Motor neuron (in vitro differentiated cells): ENCODE data around the gene STAT5B. TPM values are rescaled to one million over a fixed set of nuclear protein-coding genes. Genes with fewer than 3 reads are reported as not detected.
"Not testable (repeated sequence)": the region's sequence is repeated elsewhere in the genome, so short reads cannot be mapped to it uniquely, and the experiment has no call there.

Source experiments
- ATAC-seq, 8 experiments: fragments of 200-7000 bp; cut with Tn5 transposase; replicated peaks in 6 of 8; 2 replicates each; pipeline ENCODE4 v1.8.0; 2021; ENCODE audit warnings: mild to moderate bottlenecking in 8 of 8, moderate library complexity in 8 of 8
- H3K27ac ChIP-seq, 2 donors: fragments of 250-450 bp; sonication (Bioruptor Pico); 2 replicates each; pipeline ENCODE4 v1.9.0; 2021; ENCODE audit warnings: antibody characterized with exemption in 2 of 2, mild to moderate bottlenecking in 2 of 2, moderate library complexity in 1 of 2
- H3K4me1 ChIP-seq, 2 donors: fragments of 250-450 bp; sonication (Bioruptor Pico); replicated peaks in 1 of 2; 2 replicates each; pipeline ENCODE4 v1.6.1; 2021; ENCODE audit warnings: antibody characterized with exemption in 2 of 2, mild to moderate bottlenecking in 2 of 2, moderate library complexity in 1 of 2
- H3K4me3 ChIP-seq, 5 donors: fragments of 250-450 bp; sonication (Bioruptor Pico); 2 replicates each; pipeline ENCODE4 v1.9.0; 2021; ENCODE audit warnings: antibody characterized with exemption in 5 of 5, mild to moderate bottlenecking in 5 of 5, moderate library complexity in 4 of 5
- whole genome bisulfite sequencing, 10 experiments: fragments of 450-650 bp; shearing (Covaris generic); methylation state at CpG; one replicate each; pipeline ENCODE4 v1.0.0; 2022; 5-methylcytosine and 5-hydroxymethylcytosine counted together
- in situ Hi-C, 9 experiments: fragments of 400-800 bp; cut with MboI; loops; one replicate each; pipeline ENCODE4 v1.15.0; 2021; ENCODE audit warnings: low sequenced_read_pairs in 9 of 9, low pct_unique_long_range_greater_than_20kb in 2 of 9; ENCODE audit not compliant: unreplicated experiment in 9 of 9
- total RNA-seq, 8 experiments: library from RNA; unstranded; fragments of 300-600 nt; gene quantifications; 2 replicates each; pipeline versions ENCODE4 v1.2.3 to v1.2.4, GENCODE V29; 2022

Gene STAT5B
- total RNA-seq, 8 experiments from 2014 or later: 21.6 to 27.7 (median 23.5) TPM

- ATAC-seq: no peak
- H3K4me3 ChIP-seq: no peak overlapping the region
- WGBS, 10 experiments: 52 to 100% (median 94%) methylated on average over 3 to 10 of the region's 11 CpGs
- no peak overlapping the region for H3K27ac ChIP-seq
- in situ Hi-C loops: no loop called here
- no peaks in the 10 kb centered on the region for H3K4me1 ChIP-seq
Measured at GRCh38 chr17:42227849-42228700, 48.1 kb downstream of the STAT5B start.

- in situ Hi-C loops: no loop called here
- no peak overlapping the region for H3K27ac ChIP-seq
- no peaks in the 10 kb centered on the region for H3K4me1 ChIP-seq
- 82 to 100% (median 97%) methylated on average over 1 to 5 of the region's 5 CpGs; no CpG with 5 or more reads in 2 of the 10 experiments for WGBS, 10 experiments
- H3K4me3 ChIP-seq: no peak overlapping the region
- no peak for ATAC-seq
Measured at GRCh38 chr17:42225646-42226045, 50.5 kb downstream of the STAT5B start.

- no peak for ATAC-seq
- 100% methylated on average over 1 to 4 of the region's 6 CpGs; no CpG with 5 or more reads in 5 of the 10 experiments for WGBS, 10 experiments
- in situ Hi-C loops: loop anchor here in 1 of 9 experiments (25.0 kb wide), 1 partner anchor 163 kb away; the partner anchor contains the start of gene STAT3
Measured at GRCh38 chr17:42224651-42225050, 51.5 kb downstream of the STAT5B start.

GRCh38 chr17:42221886-42222745, 54.1 kb downstream of the STAT5B start:
- ATAC-seq: peak; percentile 47 to 95 (median 70)
- Histone ChIP-seq H3K4me1 (no peaks in the 10 kb centered on the region), H3K4me3 (no peak overlapping the region), H3K27ac (no peak overlapping the region)
- 40 to 100% (median 53%) methylated on average over 1 to 3 of the region's 3 CpGs; no CpG with 5 or more reads in 5 of the 10 experiments for WGBS, 10 experiments
- in situ Hi-C loops: loop anchor here in 1 of 9 experiments (25.0 kb wide), 1 partner anchor 165 kb away; the partner anchor contains the start of gene STAT3

More at GRCh38 chr17:42224651-42225050, 51.5 kb downstream of the STAT5B start:
- H3K4me3 ChIP-seq: no peak overlapping the region
- no peak overlapping the region for H3K27ac ChIP-seq
- H3K4me1 ChIP-seq: no peaks in the 10 kb centered on the region

GRCh38 chr17:42219280-42219679, 56.9 kb downstream of the STAT5B start:
- no CpG with 5 or more reads among the region's 17 CpGs for WGBS, 10 experiments
- not testable (repeated sequence) for H3K4me1 ChIP-seq, H3K4me3 ChIP-seq, H3K27ac ChIP-seq
- in situ Hi-C loops: loop anchor here in 1 of 9 experiments (25.0 kb wide), 1 partner anchor 168 kb away; the partner anchor contains the start of gene STAT3
- peak in 5 of 8 experiments; percentile 37 to 60 (median 54) for ATAC-seq

GRCh38 chr17:42214156-42214555, 62.0 kb downstream of the STAT5B start:
- no peak overlapping the region for H3K27ac ChIP-seq
- ATAC-seq: no peak
- no peak overlapping the region for H3K4me3 ChIP-seq
- WGBS, 10 experiments: 83 to 100% (median 100%) methylated on average over 1 to 2 of the region's 2 CpGs; no CpG with 5 or more reads in 1 of the 10 experiments
- peaks cover 19 to 20% of the 10 kb centered on the region in 2 donors for H3K4me1 ChIP-seq
- in situ Hi-C loops: loop anchor here in 1 of 9 experiments (25.0 kb wide), 1 partner anchor 173 kb away; the partner anchor contains the start of gene STAT3

- peak overlapping the region in 1 of 2 donors; percentile 69 for H3K27ac ChIP-seq
Measured at GRCh38 chr17:42212382-42212781, 63.8 kb downstream of the STAT5B start.

GRCh38 chr17:42211921-42212341, 64.3 kb downstream of the STAT5B start:
- in situ Hi-C loops: loop anchor here in 1 of 9 experiments (25.0 kb wide), 1 partner anchor 175 kb away; the partner anchor contains the start of gene STAT3
- peak overlapping the region in 1 of 2 donors; percentile 69 for H3K27ac ChIP-seq
- H3K4me3 ChIP-seq: not testable (repeated sequence)
- 0 to 36% (median 30%) methylated on average over 1 to 2 of the region's 9 CpGs; no CpG with 5 or more reads in 5 of the 10 experiments for WGBS, 10 experiments
- peak; percentile 81 to 91 (median 86) for ATAC-seq
- peaks cover 19 to 20% of the 10 kb centered on the region in 2 donors for H3K4me1 ChIP-seq

More at GRCh38 chr17:42212382-42212781, 63.8 kb downstream of the STAT5B start:
- 13 to 87% (median 63%) methylated on average over 1 to 7 of the region's 7 CpGs; no CpG with 5 or more reads in 1 of the 10 experiments for WGBS, 10 experiments
- ATAC-seq: peak in 6 of 8 experiments; percentile 5 to 58 (median 18)
- H3K4me3 ChIP-seq: no peak overlapping the region
- H3K4me1 ChIP-seq: peaks cover 19 to 20% of the 10 kb centered on the region in 2 donors
- in situ Hi-C loops: loop anchor here in 1 of 9 experiments (25.0 kb wide), 1 partner anchor 175 kb away; the partner anchor contains the start of gene STAT3

- peaks cover 19 to 20% of the 10 kb centered on the region in 2 donors for H3K4me1 ChIP-seq
- ATAC-seq: peak in 1 of 8 experiments; percentile 17
- in situ Hi-C loops: loop anchor here in 1 of 9 experiments (25.0 kb wide), 1 partner anchor 177 kb away; the partner anchor contains the start of gene STAT3
- 54 to 100% (median 95%) methylated on average over 3 to 6 of the region's 6 CpGs for WGBS, 10 experiments
- no peak overlapping the region for H3K27ac ChIP-seq
- no peak overlapping the region for H3K4me3 ChIP-seq
Measured at GRCh38 chr17:42210046-42210445, 66.1 kb downstream of the STAT5B start.

- H3K27ac ChIP-seq, H3K4me3 ChIP-seq, ATAC-seq: not testable (repeated sequence)
- in situ Hi-C loops: loop anchor here in 1 of 9 experiments (25.0 kb wide), 1 partner anchor 181 kb away; the partner anchor contains the start of gene STAT3
- peaks cover 10 to 11% of the 10 kb centered on the region in 2 donors for H3K4me1 ChIP-seq
- 83 to 100% (median 96%) methylated on average over 4 to 8 of the region's 8 CpGs; no CpG with 5 or more reads in 3 of the 10 experiments for WGBS, 10 experiments
Measured at GRCh38 chr17:42206153-42206612, 70.0 kb downstream of the STAT5B start.

- in situ Hi-C loops: loop anchor here in 1 of 9 experiments (25.0 kb wide), 1 partner anchor 184 kb away; the partner anchor contains the start of gene STAT3
- no peak overlapping the region for H3K4me3 ChIP-seq
- 88 to 100% (median 92%) methylated on average over 1 to 2 of the region's 2 CpGs; no CpG with 5 or more reads in 5 of the 10 experiments for WGBS, 10 experiments
- no peak for ATAC-seq
- peaks cover 33 to 34% of the 10 kb centered on the region in 2 donors for H3K4me1 ChIP-seq
- no peak overlapping the region for H3K27ac ChIP-seq
Measured at GRCh38 chr17:42203354-42203753, 72.8 kb downstream of the STAT5B start.

- in situ Hi-C loops: loop anchor here in 1 of 9 experiments (25.0 kb wide), 1 partner anchor 185 kb away; the partner anchor contains the start of gene STAT3
- WGBS, 10 experiments: 82 to 100% (median 95%) methylated on average over 1 to 5 of the region's 5 CpGs; no CpG with 5 or more reads in 2 of the 10 experiments
- no peak overlapping the region for H3K4me3 ChIP-seq
- no peak overlapping the region for H3K27ac ChIP-seq
- no peak for ATAC-seq
- peaks cover 34 to 36% of the 10 kb centered on the region in 2 donors for H3K4me1 ChIP-seq
Measured at GRCh38 chr17:42202696-42203095, 73.5 kb downstream of the STAT5B start.
